HPDE6-E6E7 (cell line): ENCODE results near the gene TEC.

Experiments
- DNase-seq: peaks from one replicate; pipeline ENCODE4 v3.0.0; 2011; ENCODE audit warnings: missing footprints; ENCODE audit errors: extremely low spot score

Gene TEC

DNA sequence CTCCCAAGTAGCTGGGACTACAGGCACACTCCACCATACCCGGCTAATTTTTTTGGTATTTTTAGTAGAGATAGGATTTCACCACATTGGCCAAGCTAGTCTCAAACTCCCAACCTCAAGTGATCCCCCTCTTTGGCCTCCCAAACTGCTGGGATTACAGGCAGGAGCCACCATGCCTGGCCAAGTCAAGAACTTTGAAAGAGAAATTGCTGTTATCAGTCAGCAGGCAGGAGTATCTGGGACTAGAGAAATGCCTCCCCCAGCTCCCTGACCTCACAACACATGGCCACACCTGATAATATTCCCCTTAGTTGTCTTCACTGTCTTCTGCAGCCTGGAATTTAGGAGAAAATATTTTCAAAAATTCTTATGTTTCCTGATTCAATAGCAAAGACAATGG is 143.0 kb downstream of the TEC start:
- DNase-seq = no peak

DNA sequence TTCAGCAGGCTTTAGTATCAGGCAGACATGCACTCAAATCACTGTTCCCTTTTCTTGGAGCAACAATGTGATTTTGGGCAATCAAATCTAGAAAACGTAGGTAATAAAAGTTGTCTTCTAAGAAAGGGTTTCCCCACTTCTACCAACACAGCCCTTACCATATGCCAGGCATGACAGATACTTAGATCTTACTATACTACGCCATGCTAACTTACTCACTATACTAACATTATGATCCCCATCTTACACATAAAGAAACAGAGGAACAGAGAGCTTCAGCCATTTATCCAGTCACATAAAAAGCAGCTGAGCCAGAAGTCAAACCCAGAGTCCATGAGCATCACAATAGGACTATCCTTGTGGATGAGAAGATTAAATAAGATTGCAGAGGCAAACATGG is 144.8 kb downstream of the TEC start:
- DNase-seq = no peak

DNA sequence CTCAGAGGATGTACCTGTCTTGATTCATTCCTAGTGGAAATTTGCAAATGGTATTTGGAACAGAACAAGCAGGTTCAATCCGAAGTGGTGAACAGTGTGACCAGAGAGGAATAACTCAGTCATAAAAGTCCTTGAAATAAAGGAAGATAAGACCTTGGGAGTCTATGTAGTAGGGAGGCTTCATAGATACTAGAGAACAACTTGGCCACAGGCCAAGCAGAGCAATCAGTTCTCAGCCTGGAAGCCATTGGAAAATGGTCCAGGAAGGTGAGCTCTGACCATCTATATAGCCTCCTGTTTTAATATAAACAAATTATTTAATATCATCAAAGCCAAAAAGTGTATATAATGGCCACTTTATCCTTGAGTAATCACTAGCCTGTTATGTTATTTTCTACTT is 146.9 kb downstream of the TEC start:
- no peak for DNase-seq

DNA sequence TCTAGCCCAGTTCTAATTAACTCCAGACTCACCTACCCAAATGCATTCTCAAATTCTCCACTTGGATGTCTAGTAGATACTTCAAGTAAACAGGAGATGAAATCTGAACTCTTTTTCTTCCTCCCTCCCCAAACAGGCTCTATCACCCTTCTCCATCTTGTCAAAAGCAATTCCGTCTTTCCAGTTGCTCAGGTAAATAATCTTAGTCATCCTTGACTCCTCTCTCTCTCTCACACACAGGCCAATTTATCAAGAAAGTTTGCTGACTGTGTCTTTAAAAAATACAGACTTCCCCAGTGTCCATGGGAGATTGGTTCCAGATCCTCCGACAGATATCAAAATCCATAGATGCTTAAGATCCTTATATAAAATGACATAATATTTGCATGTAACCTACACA is 148.5 kb downstream of the TEC start:
- DNase-seq = no peak

DNA sequence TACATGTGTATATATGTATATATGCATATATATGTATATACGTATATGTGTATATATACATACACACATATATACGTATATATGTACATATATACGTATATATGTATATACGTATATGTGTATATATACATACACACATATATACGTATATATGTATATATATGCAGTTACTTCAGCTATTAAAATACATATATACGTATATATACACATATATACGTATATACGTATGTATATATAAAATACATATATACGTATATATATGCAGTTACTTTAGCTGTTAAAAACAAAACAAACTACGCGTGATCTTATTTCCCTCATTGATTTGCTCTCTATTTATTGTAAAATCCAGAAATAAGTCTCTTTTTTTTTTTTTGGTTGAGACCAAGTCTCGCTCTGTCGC is 149.5 kb downstream of the TEC start:
- no peak for DNase-seq

DNA sequence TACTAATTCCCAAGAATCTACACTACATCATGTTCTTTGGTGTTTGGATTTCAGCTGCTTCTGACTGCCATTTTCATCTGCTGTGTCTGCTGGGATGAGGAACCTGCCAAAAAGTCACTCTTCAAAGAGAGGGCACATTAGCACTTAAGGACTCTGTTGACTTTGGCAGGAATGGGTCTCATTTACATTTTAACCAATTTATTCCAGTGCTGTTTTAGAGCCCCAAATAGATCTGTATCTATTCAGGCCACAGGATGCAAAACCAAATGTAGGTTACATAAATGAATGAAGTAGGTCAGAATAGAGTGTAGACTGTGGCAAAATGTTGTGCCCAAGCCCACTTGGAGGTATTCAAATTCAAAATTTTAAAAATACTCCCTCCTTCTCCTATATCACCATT is 150.0 kb downstream of the TEC start:
- DNase-seq = no peak

DNA sequence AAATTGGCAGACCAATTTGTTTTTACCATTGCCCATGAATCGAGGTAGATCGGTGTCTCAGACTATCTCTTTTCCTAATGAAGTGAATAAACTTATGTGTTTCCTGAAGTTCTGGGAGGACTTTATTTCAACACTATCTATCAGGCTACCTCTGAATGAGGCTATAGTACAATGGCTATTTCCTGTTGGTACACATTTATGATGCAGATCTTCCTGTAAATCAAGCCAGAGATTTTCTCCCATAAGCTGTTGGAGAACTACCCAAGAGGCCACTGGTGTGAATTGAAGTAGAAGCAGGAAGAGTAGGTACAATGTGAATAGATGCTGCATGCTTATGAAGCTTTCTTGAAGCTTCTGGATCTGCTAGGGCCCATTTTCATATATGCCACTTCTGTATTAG is 151.6 kb downstream of the TEC start:
- no peak for DNase-seq

DNA sequence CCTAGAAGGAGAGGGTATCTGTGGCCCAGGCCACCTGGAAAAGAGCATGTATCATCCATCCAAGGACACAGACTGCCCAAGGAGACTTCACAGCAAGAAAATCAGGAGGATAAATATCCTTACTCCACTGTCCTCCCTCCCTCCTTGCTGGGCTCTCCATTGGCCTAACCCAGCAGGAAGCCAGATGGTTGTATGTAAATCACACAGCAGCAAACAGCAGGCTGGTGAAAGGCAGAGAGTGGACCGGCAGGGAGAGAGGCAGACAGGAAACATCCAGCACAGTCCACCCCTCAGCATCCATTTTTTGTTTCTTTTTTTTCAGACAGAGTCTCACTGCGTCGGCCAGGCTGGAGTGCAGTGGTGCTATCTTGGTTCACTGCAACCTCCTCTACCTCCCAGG is 153.1 kb downstream of the TEC start:
- no peak for DNase-seq

DNA sequence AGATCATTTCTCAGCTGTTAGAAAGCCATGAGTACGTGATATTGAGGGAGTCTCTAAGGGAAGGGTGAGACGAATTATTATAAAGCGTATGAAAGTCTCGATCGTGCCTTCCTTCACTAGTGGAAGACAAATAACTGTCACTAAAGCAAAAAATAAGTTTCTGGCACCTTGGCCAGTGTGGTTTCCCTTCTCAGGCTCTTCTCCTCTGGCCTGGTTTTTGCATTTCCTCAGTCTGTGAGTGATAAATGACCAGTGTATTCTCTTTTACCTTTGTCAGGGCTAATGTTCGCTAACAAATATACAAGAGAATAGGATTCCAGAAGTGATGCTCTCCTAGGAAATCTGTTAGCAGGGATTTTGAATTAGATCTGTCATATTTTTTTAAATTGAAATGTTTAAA is 155.2 kb downstream of the TEC start:
- no peak for DNase-seq

DNA sequence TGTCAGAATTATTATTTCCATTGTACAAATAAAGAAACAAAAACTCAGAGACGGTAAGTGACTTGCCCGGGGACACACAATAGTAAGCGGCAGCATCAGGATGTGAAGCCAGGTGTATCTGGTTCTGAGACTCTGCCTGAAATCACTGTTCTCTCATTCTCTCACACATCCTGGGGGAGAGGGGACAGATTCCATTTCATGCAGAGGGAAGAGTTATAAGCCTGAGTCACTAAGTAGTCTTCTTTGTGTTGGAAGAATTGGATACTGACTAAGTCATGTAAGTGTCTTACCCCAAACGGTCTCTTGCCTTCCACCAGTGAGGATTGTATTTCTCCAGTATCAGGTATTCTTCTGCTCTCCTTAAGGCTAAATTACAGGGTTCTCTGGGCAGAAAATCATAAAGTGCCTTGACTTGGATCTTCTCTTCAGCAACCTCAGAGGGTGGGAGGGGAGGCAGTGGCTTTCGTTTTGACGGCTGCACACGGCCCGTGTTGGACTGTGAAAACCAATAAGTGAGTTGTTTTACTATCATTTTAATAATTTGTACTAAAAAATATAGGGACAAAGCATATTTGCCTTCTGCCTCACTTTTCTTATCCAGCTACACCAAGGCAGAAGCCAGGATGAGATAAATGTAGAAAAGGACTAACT is 157.5 kb downstream of the TEC start:
- no peak for DNase-seq

DNA sequence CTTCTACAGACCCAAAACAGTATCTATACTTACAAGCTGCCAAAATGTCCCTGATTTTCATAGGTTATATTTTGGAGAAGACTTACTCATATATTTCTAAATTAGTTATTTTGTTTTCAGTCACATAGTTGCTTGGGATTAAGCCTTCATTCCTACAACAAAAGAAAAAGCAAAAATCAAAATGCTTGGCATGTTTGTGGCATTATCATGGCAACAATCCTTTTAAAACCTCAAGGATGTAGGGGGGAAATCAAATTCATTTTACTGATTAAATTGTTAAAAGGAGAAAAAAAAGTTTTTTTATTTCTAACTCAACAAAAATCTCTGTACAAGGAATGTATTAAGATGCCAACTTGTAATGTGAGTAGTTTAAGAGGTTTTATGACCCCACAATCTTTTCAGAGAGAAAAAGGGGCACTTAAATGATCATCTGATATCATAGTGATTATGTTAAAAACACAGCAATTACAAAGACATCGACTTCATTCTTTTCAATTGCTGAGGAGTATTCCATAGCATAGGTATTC is 159.1 kb downstream of the TEC start:
- DNase-seq = no peak

DNA sequence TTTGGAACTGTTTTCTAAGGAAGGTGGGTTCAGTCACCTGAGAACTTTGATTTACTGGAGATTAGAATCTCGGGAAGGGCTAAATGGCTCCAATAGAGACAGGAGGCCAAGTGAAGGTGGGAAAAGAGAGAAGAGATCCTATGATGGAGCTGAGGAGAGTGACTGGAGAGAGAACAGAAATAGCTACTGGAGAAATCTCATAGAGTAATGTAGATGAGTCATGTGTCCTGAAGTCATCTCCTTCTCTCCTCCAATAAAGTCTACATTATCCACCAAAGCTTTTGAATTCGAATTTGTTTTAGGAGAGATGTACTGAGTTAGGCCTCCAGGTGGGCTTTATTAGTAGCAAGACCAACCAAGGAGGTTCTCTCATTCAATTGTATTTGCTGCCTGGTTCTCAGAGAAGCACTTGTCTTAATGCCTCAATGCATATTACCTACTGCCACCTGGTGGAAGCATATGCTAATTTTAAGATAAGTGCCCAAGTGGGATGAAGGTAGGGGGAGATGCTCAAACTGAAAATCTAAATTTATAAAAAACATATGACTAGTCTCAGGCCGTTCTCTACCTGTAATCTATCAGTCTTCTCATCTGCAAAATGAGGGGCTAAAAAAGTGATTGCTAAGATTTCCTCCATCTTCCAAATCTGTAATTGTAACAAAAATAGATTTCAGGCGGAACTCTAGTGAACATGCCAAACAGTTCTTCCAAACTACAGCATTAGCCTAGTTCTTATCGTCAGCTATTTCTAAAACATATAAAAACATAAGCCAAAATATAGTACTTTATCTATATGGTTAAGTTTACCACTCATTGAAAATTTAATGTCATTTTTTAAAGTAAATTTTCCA is 160.0 kb downstream of the TEC start:
- DNase-seq = no peak

DNA sequence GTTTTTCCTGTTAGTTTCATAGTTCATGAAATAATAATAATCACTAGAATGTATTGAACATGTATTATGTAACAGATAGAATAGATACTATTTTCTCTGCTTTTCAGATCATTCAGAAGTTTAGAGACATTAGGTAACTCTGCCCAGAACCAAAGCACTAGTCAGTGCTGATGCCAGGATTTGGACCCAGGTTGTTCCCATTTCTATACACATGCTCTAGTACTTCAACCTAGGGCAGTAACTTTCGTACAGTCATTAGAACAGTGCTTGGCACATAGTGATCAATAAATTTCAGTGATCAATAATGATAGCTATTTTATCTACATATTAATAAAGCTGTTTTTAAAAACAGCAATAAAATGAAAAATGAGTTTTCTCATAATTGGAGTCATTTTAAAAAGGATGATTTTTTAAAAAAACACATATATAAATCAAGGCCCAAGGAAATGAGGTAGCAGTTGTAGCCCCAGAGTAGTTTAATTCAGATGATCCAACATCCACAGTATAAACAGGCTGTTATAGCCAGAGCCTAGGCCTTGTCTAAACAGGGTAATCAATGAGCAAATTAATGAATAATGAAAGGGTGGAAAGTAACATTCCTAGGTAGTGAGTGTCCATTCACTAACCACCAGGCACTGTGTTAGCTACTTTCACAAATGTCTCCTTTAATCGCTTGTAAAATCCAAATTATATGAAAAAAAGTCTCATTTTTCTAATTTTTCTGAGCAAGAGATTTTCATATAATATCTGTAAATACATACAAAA is 161.1 kb downstream of the TEC start:
- no peak for DNase-seq

DNA sequence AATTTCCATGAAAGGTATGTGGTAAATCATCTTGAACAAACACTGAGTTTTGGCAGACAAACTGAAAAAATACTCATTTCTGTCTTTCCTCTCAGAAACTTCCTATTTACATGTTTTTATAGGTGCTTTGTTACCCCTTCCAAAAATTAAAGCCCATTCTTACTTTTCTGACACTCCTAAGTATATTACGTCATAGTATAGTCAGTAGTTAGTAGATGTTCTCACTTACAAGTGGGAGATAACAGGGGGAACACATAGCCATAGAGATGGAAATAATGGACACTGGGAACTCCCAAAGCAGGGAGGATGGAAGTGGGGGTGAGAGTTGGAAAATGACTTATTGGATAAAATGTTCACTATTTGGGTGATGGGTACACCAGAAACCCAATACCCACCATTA is 164.4 kb downstream of the TEC start:
- no peak for DNase-seq

DNA sequence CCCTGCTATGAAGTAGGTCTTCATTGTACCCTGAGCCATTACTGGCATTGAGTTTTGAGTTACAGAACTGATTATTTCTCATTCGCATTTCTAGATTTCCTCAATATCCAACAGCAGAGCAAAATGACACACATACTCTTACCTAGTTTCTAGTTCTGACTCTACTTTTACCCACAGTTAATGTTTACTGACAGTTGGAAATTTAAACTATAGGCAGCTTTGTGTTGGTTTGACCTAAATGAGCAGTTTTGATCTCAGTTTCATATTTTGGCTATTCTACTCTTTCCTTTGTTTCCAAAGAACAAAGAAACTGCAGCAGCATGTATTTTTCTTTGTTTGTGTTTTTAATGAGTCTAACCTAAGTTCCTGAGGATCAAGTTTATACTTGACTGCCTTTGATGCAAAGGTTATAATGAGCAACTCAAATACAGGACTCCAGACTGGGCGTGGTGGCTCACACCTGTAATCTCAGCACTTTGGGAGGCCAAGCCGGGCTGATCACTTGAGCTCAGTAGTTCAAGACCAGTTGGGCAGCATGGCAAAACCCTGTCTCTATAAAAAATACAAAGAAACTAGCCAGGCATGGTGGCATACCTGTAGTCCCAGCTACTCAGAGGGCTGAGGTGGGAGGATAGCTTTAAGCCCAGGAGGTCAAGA is 166.0 kb downstream of the TEC start:
- DNase-seq = no peak

DNA sequence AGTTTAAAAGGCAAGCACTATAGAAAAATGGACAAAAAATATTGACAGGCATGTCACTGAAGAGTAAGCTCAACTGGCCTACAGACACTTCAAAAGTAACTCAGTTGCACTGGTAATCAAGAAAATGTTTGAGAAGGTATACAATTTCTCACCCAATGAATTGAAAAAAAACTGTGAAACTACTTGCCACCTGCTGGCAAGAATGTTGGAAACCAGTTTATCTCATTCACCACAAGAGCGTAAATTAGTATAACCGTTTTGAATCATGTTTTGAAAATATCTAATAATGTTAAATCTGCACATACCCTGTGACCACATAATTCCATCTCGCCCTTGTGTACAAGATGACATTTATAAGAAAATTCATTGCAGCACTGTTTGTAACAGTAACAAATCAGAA is 167.3 kb downstream of the TEC start:
- no peak for DNase-seq

DNA sequence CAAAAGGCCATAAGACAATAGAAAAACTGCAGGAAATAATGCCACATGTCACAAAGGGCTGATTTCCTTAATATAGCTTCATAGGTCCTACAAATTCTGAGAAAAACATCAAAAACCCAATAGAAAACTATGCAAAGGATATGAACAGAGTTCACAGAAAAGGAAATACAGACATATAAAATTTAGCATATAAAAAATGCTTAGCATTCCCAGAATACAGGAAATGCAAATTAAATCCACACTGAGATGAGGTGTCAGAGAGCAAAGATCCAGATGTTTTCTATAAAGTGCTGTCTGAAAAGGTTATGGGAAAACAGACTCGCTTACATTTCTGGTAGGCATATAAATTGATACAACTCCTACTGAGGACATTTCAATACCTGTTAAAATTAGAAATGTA is 169.4 kb downstream of the TEC start:
- DNase-seq = no peak

DNA sequence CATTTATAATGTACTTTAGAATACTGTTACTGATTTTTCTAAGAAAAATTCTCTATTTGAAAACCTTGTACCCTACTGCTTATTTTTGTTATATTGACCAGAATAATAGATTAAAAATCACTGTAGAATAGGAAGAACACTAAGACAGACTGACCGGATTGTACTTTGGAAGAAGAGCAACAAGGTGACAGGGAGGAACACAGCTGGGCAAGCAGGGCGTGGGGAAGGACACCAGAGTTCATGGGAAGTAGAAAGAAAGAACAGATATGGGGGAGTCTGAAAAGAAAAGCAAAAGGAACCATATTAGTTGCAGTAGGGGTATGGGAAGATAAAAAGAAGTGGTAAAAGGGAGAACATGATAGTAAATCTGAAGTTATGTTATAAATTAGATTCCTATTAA is 174.2 kb downstream of the TEC start:
- no peak for DNase-seq

DNA sequence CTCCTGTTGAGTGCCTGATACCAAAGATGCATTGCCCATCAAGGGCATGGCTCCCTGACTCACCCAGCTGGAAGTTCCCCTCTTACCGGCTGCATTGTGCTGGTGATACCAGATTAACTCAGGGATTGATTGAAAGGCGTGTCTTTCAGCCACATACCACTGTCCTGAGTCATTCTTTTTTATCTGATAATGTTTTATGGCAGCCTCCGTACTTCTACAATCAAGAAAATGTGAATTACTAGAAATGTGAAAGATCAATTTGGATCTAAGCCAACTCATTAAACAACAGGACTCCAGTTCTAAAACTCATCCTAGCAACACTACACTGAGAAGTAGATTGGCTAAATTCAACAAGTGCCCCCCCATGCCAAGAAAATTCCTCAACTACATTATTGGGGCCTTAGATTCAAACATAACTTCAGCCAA is 175.6 kb downstream of the TEC start:
- peak; percentile 80 for DNase-seq

DNA sequence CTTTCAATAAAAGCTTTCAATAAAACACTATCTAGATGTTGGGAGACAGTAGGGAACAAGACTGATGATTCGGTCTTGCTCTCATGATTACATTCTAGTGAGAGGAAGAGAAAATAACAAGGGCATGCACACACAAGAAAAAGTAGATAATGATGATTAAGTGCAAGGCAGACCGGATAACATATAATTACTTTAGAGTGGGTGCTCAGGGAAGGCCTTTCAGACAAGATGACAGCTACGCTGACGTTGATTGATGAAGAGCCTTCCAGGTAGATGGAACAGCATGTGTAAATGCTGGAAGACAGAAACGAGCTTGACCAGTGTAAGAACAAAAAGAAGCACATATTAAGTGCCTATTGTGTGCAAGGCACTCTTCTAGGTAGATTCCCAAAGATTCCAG is 179.0 kb downstream of the TEC start:
- DNase-seq = no peak

DNA sequence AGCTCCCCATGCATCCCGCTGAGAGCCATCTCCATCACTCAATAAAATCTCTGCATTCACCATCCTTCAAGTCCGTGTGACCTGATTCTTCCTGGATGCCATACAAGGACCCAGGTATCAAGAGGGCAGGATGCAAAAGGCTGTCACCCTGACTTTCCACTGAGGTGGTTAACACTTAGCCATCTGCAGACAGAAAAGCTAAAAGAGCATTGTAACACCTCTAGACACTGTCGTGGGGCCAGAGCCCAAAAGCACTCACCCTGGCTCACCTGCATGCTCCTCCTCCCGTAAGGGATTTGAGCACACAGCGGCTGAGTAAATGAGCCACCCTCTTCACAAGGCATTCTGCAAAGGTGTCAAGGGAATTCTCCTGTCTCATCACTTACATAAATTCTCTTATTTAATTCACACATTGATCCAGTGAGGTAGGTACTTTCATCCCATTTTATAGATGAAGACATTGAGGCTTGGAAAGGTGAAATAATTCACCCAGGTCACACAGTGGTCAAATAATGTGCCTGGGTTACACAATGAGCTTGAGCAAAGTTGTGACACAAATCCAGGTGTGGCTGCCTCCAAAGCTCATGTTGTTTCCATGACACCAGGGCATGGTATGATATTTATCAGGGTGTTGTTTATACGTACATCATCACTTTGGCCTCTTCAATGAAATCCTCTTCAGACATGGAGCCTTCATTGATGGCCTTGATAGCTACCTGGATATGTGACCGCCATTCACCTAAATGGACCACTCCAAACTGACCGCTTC is 183.6 kb downstream of the TEC start:
- no peak for DNase-seq
